Measurements from ENCODE around the gene SPATA31A1.
"Not testable (repeated sequence)": the region's sequence is repeated elsewhere in the genome, so short reads cannot be mapped to it uniquely, and the experiment has no call there.

The SPATA31A1 gene

GRCh38 chr9:39355369-39355768 is at the start of gene SPATA31A1:
SPATA31A1 (plus strand) TSS chr9:39355669; CDS start chr9:39355731, 62 bp downstream.
- DNase-seq, result not testable (repeated sequence)

GRCh38 chr9:39407261-39408204 is 52.1 kb downstream of the SPATA31A1 start:
- DNase-seq, result not testable (repeated sequence)

- not testable (repeated sequence) for DNase-seq
Measured at GRCh38 chr9:39411254-39411940, 55.9 kb downstream of the SPATA31A1 start.
